ENCODE results near the gene LRRC3. TPM values are rescaled to one million over a fixed set of nuclear protein-coding genes. Genes with fewer than 3 reads are reported as not detected.

Gene LRRC3
- total RNA-seq, 4 donors from 2014 or later, result 1.4 to 4.4 (median 3.6) TPM

GRCh38 chr21:44441581-44442265 lies 13.6 kb upstream of the LRRC3 start:
- no peak for DNase-seq (ENCODE audit: low spot score)
- no peak for TF ChIP-seq CTCF (IDR thresholded peaks at IDR 0.05)
- no peak for ATAC-seq (ENCODE audit: low FRiP score)

- no peak for DNase-seq (ENCODE audit: low spot score)
- TF ChIP-seq CTCF (IDR thresholded peaks at IDR 0.05), result no peak
- no peak for ATAC-seq (ENCODE audit: low FRiP score)
Observed at GRCh38 chr21:44442266-44443125, 12.8 kb upstream of the LRRC3 start.

GRCh38 chr21:44443291-44443890 lies 11.9 kb upstream of the LRRC3 start:
- DNase-seq (ENCODE audit: low spot score), result no peak
- TF ChIP-seq CTCF (IDR thresholded peaks at IDR 0.05), result no peak
- no peak for ATAC-seq (ENCODE audit: low FRiP score)

GRCh38 chr21:44443891-44444285 lies 11.4 kb upstream of the LRRC3 start:
- no peak for DNase-seq (ENCODE audit: low spot score)
- no peak for ATAC-seq (ENCODE audit: low FRiP score)
- no peak for TF ChIP-seq CTCF (IDR thresholded peaks at IDR 0.05)

GRCh38 chr21:44444286-44444931 lies 10.9 kb upstream of the LRRC3 start:
- TF ChIP-seq CTCF (IDR thresholded peaks at IDR 0.05), result no peak
- no peak for DNase-seq (ENCODE audit: low spot score)
- ATAC-seq (ENCODE audit: low FRiP score), result no peak

- ATAC-seq (ENCODE audit: low FRiP score), result no peak
- DNase-seq (ENCODE audit: low spot score), result no peak
- TF ChIP-seq CTCF (IDR thresholded peaks at IDR 0.05), result no peak
Observed at GRCh38 chr21:44445145-44445812, 10.0 kb upstream of the LRRC3 start.

All from omental fat pad (tissue), 4 donors.